Stimulated activated CD4-positive, alpha-beta T cell treated with anti-CD3 and anti-CD28 coated beads, Interleukin-4, amount 100 ng/mL, for 48 hours (primary cell): ENCODE measurements around the gene PPM1L.
"Not testable (repeated sequence)": the region's sequence is repeated elsewhere in the genome, so short reads cannot be mapped to it uniquely, and the experiment has no call there.

Experiments
- DNase-seq, 2 donors: peaks; one replicate each; pipeline ENCODE4 v3.0.0-alpha.2; 2020; ENCODE audit warnings: low read depth in 2 of 2

Gene PPM1L

GRCh38 chr3:160929595-160929994, 173.6 kb downstream of the PPM1L start:
- DNase-seq = no peak

- DNase-seq = no peak
These were observed 175.4 kb downstream of the PPM1L start for GRCh38 chr3:160931474-160931873.

GRCh38 chr3:160935413-160936095, 179.5 kb downstream of the PPM1L start:
- DNase-seq = no peak

GRCh38 chr3:160941885-160942494, 186.0 kb downstream of the PPM1L start:
- peak; percentile 49 to 65 for DNase-seq

DNA sequence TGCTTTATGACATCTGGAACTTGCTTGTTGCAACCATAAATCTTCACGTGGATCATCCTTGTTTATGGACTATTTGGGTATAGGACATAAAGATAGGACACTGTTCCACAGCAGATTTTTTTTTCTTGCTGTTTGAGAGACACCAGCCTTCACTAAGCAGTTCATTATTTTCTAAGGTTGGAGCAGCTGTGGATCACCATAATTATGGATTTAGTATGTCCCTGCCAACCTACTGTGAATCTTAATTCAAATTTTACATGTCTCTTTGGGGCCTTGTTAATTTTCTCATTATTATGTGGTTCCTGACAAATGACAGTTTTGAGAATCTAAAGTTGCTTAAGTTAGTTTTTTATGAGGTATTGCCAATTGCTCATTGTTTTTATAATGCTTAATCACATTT, 188.0 kb downstream of the PPM1L start:
- no peak for DNase-seq

DNA sequence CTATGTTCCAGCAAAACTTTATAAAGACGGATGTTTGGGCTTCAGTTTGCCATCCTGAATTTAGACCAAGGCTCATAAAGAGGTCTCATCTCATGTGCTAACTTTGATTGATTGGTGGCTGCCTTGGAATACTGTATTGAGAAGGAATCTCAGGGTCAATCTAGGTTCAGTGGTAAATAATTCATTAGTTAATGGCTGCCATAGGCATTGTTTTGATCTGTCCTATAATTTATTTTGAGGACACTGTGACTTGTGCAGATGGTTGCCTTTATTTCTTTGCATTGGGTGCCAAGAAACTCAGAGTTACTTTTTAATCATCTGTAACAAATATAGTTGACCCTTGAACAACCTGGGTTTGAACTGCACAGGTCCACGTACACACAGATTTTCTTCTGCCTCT, 189.3 kb downstream of the PPM1L start:
- no peak for DNase-seq

GRCh38 chr3:160948273-160948672, 192.2 kb downstream of the PPM1L start:
- DNase-seq = no peak

DNA sequence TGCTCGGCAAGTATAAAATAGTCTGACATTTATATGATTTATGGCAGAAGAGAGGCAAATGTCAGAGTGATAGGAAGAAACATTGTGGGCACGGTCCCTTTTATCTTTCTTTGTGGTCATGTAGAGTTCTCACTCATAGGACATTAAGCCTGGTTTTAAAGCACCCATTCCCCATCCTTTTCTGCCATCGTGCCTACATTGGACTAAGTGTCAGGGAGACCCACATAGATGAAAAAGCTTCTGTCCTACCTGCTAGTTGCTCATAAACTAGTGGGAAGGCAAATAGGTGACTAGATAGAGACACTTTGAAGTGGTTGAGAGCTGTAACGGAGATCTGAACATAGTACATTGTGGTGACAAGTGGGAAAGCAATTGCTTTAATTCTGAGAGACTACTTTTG, 193.4 kb downstream of the PPM1L start:
- no peak for DNase-seq

- DNase-seq = no peak
These were observed 194.5 kb downstream of the PPM1L start for GRCh38 chr3:160950542-160950941.

GRCh38 chr3:160950954-160951353, 194.9 kb downstream of the PPM1L start:
- DNase-seq = no peak

GRCh38 chr3:160951642-160952487, 195.8 kb downstream of the PPM1L start:
- no peak for DNase-seq

DNA sequence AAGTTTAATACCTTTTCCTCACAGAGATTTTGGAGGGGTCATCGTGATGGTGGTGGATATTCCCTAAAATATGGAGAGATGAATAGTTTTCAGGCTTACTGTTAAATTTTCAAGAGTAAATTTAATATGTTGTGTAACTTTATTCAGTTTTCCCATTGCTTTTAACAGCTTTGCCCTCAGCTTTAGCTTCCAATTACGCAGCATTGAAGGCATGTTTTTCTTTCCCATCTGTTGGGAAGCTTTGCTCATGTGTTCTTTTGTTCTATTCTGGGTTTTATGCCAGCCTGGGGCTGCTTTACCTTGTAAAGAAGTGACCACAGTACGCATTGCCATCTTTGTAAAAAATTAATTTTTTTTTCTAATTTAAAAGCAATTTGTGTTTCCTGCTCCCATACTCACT, 197.7 kb downstream of the PPM1L start:
- no peak for DNase-seq

DNA sequence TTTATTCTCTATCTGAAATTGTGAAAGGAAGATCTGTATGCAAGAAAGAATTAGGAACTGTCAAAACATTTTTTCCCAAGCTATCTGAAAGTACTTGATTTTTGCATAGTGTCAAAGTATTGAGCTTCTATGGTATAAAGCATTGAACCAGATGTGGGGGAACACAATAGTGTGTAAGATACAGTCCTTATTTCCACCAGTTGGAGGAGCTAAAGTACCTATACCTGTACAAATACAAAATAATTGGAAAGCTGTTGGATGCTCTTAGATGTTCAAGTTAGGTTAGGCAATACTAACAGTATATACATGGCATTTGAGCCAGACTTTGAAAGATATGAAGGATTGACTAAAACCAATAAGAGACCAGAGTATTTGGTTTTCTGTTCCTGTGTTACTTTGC, 200.8 kb downstream of the PPM1L start:
- DNase-seq = no peak

DNA sequence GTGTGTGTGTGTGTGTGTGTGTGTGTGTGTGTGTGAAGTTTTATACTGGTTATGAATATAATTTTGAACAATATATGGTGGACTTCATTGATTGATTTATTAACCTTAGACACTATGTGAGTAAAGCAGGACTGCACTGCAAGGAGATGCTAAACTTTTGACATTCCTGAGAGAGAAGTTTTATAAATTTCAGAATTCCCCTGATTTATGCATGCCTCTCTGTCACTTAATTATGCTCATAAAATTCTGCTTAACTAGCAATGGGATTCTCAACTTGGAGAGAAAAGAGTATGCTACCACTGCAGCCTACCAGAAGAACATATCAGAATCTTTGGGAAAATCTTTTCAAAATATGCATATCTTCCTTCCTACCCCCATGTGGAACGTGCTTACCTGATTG, 204.5 kb downstream of the PPM1L start:
- no peak for DNase-seq

GRCh38 chr3:160963949-160964348, 207.9 kb downstream of the PPM1L start:
- no peak for DNase-seq

DNA sequence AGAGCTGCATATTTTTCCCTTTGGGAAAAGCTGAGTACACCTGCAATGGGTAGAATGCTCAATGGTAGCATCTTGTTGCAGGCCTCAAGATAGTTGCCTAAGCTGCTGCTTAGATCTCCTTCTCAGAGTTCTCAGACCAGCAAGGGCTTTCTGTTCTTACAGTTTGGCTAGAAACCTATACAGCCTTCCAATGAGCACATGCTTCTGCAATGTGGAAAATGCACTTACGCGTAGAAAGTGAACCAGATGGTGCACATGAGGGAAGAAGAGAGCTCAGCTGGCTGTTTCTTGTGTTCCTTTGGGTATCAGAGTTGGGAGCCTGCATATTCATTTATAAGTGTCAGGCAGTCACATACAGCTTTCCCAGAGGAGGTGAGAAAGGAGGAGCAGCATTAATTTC, 212.7 kb downstream of the PPM1L start:
- no peak for DNase-seq

GRCh38 chr3:160973067-160973809, 217.2 kb downstream of the PPM1L start:
- no peak for DNase-seq

DNA sequence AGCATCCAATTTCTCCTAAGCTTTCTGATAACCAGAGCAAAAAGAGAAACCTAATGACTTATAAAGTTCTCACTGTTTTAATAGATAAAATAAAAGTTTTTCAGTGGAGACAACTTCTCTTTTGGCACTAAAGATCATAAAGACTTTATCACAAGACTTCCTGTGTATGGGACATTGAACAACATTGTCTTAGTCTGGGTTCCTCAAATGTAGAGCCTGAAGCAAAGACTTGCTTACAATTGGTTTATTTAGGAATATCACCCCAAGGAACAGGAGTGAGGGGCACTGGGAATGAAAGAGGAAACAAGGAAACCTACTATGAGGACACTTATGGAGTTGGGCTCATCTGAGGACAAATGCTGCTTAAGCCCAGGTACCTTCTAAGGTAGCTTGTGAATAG, 221.7 kb downstream of the PPM1L start:
- no peak for DNase-seq

DNA sequence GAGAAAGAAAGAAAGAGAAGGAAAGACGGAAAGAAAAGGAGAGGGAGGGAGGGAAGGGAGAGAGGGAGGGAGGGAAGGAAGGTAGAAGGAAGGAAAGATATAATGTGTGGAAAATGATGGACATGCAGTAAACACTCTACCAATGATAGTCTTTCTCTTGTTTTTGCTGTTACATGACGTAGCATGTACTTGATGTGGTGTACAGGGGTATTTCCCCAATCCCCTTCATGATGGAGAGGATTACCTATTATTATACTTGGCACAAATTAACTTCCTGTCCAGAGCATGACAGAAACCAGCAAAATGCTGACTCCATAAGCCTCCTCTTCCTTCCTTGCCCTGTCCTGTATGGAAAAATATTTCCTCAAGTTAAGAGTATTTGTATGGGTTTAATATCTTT, 224.7 kb downstream of the PPM1L start:
- DNase-seq = no peak

GRCh38 chr3:160981217-160981938, 225.3 kb downstream of the PPM1L start:
- no peak for DNase-seq

DNA sequence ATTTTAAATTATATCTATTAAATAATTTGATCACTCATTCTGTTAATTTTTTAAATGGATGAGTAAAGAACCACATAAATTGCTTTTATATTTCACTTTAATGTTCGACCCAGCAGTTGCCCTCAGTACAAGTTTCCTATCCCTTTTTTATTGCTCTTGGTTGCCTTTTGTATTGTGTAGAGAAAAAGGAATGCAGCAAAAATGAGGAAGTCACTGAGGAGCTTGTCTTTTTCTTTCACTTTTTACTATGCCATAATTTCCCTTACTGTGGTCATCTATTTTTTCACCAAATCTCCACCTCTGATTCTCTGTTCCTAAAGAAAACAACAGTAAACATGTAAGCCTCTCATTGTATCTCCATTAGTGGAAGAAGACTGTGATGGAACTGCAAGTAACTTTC, 226.5 kb downstream of the PPM1L start:
- DNase-seq = no peak

DNA sequence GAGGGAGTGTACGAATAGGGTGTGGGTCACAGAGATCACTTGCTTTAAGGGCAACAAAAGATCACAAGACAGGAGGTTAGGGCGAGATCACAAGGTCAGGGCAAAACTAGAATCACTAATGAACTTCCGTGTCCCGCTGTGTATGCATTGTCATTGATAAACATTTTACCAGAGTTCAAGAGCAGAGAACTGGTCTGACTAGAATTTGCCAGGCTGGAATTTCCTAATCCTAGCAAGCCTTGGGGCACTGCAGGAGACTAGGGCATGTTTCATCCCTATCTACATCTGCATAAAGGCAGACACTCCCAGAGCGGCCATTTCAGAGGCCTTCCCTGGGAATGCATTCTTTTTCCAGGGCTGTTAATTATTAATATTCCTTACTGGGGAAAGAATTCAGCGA, 227.9 kb downstream of the PPM1L start:
- not testable (repeated sequence) for DNase-seq
